Endothelial cell of umbilical vein (primary cell): ENCODE results near the gene DYNLT5. TPM values are rescaled to one million over a fixed set of nuclear protein-coding genes. Genes with fewer than 3 reads are reported as not detected.

Experiments used
- BruUV-seq: library from RNA; stranded (reverse); fragments of 400-500 nt; replicated peaks from 2 replicates; lab custom pipeline; 2021; lab: Mats Ljungman, UMichigan
- CTCF ChIA-PET: fragments of 300-600, 350-600 bp; sonication (Branson Sonifier 250); formaldehyde crosslinking; loops from one replicate; lab custom pipeline; 2021; ENCODE audit warnings: antibody characterized with exemption, inconsistent platforms; lab: Charles Lee
- POLR2A ChIA-PET: fragments of 300-600, 350-600 bp; sonication (Branson Sonifier 250); formaldehyde crosslinking; loops from one replicate; lab custom pipeline; 2021; ENCODE audit warnings: antibody characterized with exemption, inconsistent platforms; lab: Charles Lee
- DNase-seq: peaks from one replicate; pipeline ENCODE4 v3.0.0-alpha.2; 2011; ENCODE audit warnings: low read depth, low spot score
- FAIRE-seq: peaks from 2 replicates; lab custom pipeline; 2011; peaks lifted over from hg19 to GRCh38; lab: Jason Lieb, UNC
- H2AFZ ChIP-seq: 2 replicates; pipeline ENCODE4 v1.6.0; 2012; ENCODE audit warnings: low read depth, low read length, control low read depth, inconsistent platforms
- H3K27ac ChIP-seq: 2 replicates; pipeline ENCODE4 v1.5.1; 2011; ENCODE audit warnings: low read depth, mild to moderate bottlenecking, control low read depth, low read length, moderate library complexity; ENCODE audit not compliant: insufficient read depth
- H3K27me3 ChIP-seq, 2 experiments: 2 replicates each; pipeline versions ENCODE4 v1.6.0 to v1.6.1; 2011; ENCODE audit warnings: low read length in 2 of 2, mixed read lengths in 1 of 2; ENCODE audit not compliant: control insufficient read depth in 2 of 2, insufficient read depth in 2 of 2
- H3K36me3 ChIP-seq, 2 experiments: 2 replicates in 1 of 2; 3 replicates in 1 of 2; pipeline ENCODE4 v1.5.1; 2011; ENCODE audit warnings: low read length in 2 of 2, mild to moderate bottlenecking in 1 of 2, moderate library complexity in 1 of 2; ENCODE audit not compliant: control insufficient read depth in 2 of 2, insufficient read depth in 2 of 2; ENCODE audit errors: extremely low read depth in 1 of 2
- H3K4me1 ChIP-seq: 3 replicates; pipeline ENCODE4 v1.5.1; 2011; ENCODE audit warnings: mild to moderate bottlenecking, low read length; ENCODE audit not compliant: control insufficient read depth, insufficient read depth; ENCODE audit errors: extremely low read depth
- H3K4me2 ChIP-seq: 2 replicates; pipeline ENCODE4 v1.6.1; 2011; ENCODE audit warnings: low read length, control low read depth, mixed read lengths; ENCODE audit not compliant: insufficient read depth
- H3K4me3 ChIP-seq, 3 experiments: fragments of 200-600 bp in 1 of 3; sonication (generic), shearing (Covaris generic) in 1 of 3; replicated peaks in 1 of 3; 2 replicates each; pipeline ENCODE4 v1.5.1; 2011 to 2016; ENCODE audit warnings: control low read depth in 3 of 3, low read length in 3 of 3, mild to moderate bottlenecking in 2 of 3, inconsistent platforms in 1 of 3, low read depth in 1 of 3, moderate library complexity in 1 of 3; ENCODE audit not compliant: insufficient read depth in 1 of 3
- H3K79me2 ChIP-seq: 2 replicates; pipeline ENCODE4 v1.6.0; 2012; ENCODE audit warnings: low read length, inconsistent platforms; ENCODE audit not compliant: control insufficient read depth, insufficient read depth
- H3K9ac ChIP-seq: replicated peaks from 2 replicates; pipeline ENCODE3; 2011; ENCODE audit warnings: low read length, control low read depth; ENCODE audit not compliant: insufficient read depth; ENCODE audit errors: extremely low read depth
- H3K9me1 ChIP-seq: replicated peaks from 3 replicates; pipeline ENCODE4 v1.6.0; 2011; ENCODE audit warnings: mild to moderate bottlenecking, low read length; ENCODE audit not compliant: control insufficient read depth, insufficient read depth; ENCODE audit errors: extremely low read depth
- H3K9me3 ChIP-seq: replicated peaks from 2 replicates; pipeline ENCODE4 v1.5.1; 2012; ENCODE audit warnings: low read length, inconsistent platforms; ENCODE audit not compliant: control insufficient read depth, insufficient read depth
- H4K20me1 ChIP-seq: replicated peaks from 2 replicates; pipeline ENCODE3; 2011; ENCODE audit warnings: mild to moderate bottlenecking, low read length; ENCODE audit not compliant: control insufficient read depth, insufficient read depth; ENCODE audit errors: extremely low read depth
- EZH2 ChIP-seq: IDR thresholded peaks from 2 replicates; pipeline ENCODE4 v1.6.1; 2012; ENCODE audit warnings: borderline replicate concordance, low read depth, mild to moderate bottlenecking, moderate library complexity, low read length, inconsistent platforms; ENCODE audit not compliant: severe bottlenecking
- FOS ChIP-seq: IDR thresholded peaks from 2 replicates; pipeline ENCODE4 v1.6.1; 2011; ENCODE audit warnings: mild to moderate bottlenecking, low read length, moderate library complexity, borderline replicate concordance; ENCODE audit not compliant: insufficient read depth
- JUN ChIP-seq: IDR thresholded peaks from 2 replicates; pipeline ENCODE4 v1.6.1; 2011; ENCODE audit warnings: borderline replicate concordance, low read depth; ENCODE audit not compliant: insufficient read length, insufficient read depth
- MYC ChIP-seq: IDR thresholded peaks from one replicate; pipeline ENCODE4 v1.6.1; 2011; ENCODE audit warnings: mild to moderate bottlenecking, low read depth, low read length
- POLR2AphosphoS5 ChIP-seq: IDR thresholded peaks from 2 replicates; pipeline ENCODE4 v1.6.1; 2012; ENCODE audit warnings: low read depth, mild to moderate bottlenecking, control low read depth, low read length, moderate library complexity; ENCODE audit not compliant: insufficient read depth
- dilution Hi-C: fragments of 300-500 bp; cut with MboI; formaldehyde crosslinking; loops from one replicate; pipeline ENCODE4 v1.15.0; 2019; ENCODE audit warnings: low sequenced_read_pairs; ENCODE audit not compliant: extremely low pct_ligation_motif_present
- intact Hi-C: fragments of 100-400 bp; cut with micrococcal nuclease; formaldehyde crosslinking; loops from one replicate; pipeline ENCODE4 v1.10.0; 2022
- polyA plus RNA-seq, 4 experiments: library from polyadenylated mRNA; depleted of rRNA in 3 of 4; stranded (reverse) in 3 of 4; unstranded in 1 of 4; fragments of >200 nt; gene quantifications; 2 replicates each; pipeline versions ENCODE4 v1.2.1 to v1.2.3, GENCODE V29; 2011 to 2012; ENCODE audit warnings: missing spikeins in 1 of 4
- total RNA-seq: library from RNA; stranded (reverse); gene quantifications from 2 replicates; pipeline ENCODE4 v1.2.3, GENCODE V29; 2021
- TF ChIP-seq, protein P1 (sequence below), 2 donors: IDR thresholded peaks; 1 replicate in 1 of 2; 2 replicates in 1 of 2; pipeline ENCODE4 v1.5.1; 2011; ENCODE audit warnings: low read length in 2 of 2, mild to moderate bottlenecking in 2 of 2, moderate library complexity in 2 of 2, control low read depth in 1 of 2, inconsistent platforms in 1 of 2, low read depth in 1 of 2; ENCODE audit not compliant: insufficient read depth in 1 of 2; ENCODE audit errors: extremely low read depth in 1 of 2
- TF ChIP-seq, protein P2 (sequence below): IDR thresholded peaks from 2 replicates; pipeline ENCODE4 v1.6.1; 2011; ENCODE audit not compliant: insufficient read depth, insufficient read length

DYNLT5 gene
- total and polyA plus RNA-seq, 2 donors (not counting 3 experiments of a cell fraction or from before 2014, with no cell fraction given), result 4.0 to 4.5 TPM

DNA sequence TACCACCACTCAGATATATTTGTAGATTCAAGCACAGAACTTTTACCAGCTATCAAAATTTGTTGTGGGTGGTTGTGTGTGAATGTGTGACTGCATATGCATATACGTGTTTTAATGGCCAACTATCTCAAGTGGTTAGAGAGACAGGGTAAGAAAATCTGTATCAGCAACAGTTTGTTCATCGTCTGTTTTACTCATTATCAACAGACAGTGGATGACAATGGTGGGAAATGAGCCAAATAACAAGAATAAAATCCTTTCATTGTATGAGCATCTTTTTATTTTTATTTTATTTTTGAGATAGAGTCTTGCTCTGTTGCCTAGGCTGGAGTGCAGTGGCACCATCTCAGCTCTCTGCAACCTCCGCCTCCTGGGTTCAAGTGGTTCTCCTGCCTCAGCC, 22.7 kb upstream of the DYNLT5 start:
- H3K9me1 ChIP-seq, result no peaks in the 10 kb centered on the region
- H3K4me3 ChIP-seq, result peak overlapping the region in 1 of 3 experiments; percentile 12
- dilution Hi-C loops (no loop called here), intact Hi-C loops (loop anchor here (1.0 to 5.0 kb wide), 15 partner anchors 23 to 1309 kb away; partner anchors contain the start of genes DYNLT5, LEPR and LEPROT)
- peak overlapping the region; percentile 83 for H3K27ac ChIP-seq
- no peak for DNase-seq
- H3K27me3 ChIP-seq, result no peaks in the 10 kb centered on the region
- H3K36me3 ChIP-seq, result no peaks in the 10 kb centered on the region
- peak overlapping the region; percentile 60 for H3K4me2 ChIP-seq
- POLR2A ChIA-PET, result no interaction called here
- TF ChIP-seq, protein P1, sequence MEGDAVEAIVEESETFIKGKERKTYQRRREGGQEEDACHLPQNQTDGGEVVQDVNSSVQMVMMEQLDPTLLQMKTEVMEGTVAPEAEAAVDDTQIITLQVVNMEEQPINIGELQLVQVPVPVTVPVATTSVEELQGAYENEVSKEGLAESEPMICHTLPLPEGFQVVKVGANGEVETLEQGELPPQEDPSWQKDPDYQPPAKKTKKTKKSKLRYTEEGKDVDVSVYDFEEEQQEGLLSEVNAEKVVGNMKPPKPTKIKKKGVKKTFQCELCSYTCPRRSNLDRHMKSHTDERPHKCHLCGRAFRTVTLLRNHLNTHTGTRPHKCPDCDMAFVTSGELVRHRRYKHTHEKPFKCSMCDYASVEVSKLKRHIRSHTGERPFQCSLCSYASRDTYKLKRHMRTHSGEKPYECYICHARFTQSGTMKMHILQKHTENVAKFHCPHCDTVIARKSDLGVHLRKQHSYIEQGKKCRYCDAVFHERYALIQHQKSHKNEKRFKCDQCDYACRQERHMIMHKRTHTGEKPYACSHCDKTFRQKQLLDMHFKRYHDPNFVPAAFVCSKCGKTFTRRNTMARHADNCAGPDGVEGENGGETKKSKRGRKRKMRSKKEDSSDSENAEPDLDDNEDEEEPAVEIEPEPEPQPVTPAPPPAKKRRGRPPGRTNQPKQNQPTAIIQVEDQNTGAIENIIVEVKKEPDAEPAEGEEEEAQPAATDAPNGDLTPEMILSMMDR (IDR thresholded peaks at IDR 0.05; ENCODE audit: extremely low read depth in 1 of 2, insufficient read depth in 1 of 2, low read depth in 1 of 2, low read length in 2 of 2), result no peak
- TF ChIP-seq POLR2AphosphoS5, result no peak
- TF ChIP-seq, protein P2, sequence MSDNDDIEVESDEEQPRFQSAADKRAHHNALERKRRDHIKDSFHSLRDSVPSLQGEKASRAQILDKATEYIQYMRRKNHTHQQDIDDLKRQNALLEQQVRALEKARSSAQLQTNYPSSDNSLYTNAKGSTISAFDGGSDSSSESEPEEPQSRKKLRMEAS, result no peak
- TF ChIP-seq MYC, result no peak
- TF ChIP-seq JUN, result no peak
- TF ChIP-seq EZH2, result no peak
- no peak for TF ChIP-seq FOS
- H4K20me1 ChIP-seq, result no peaks in the 10 kb centered on the region
- no peak for FAIRE-seq
- H3K4me1 ChIP-seq, result peaks cover 49% of the 10 kb centered on the region
- peak overlapping the region; percentile 69 for H3K9ac ChIP-seq
- no peak overlapping the region for H2AFZ ChIP-seq
- TSS peak; percentile 81 for BruUV-seq
- no peaks in the 10 kb centered on the region for H3K9me3 ChIP-seq
- CTCF ChIA-PET, result interaction anchor here (0.9 to 1.7 kb wide), 5 partner anchors 9 to 283 kb away, joined by 3 to 7 read pairs (median 4); no protein-coding TSS in a partner anchor
- no peaks in the 10 kb centered on the region for H3K79me2 ChIP-seq
